Erythroblast (primary cell): Measurements from ENCODE around the gene AP2M1.

ENCODE experiments used
- DNase-seq, 2 experiments: peaks; one replicate each; lab custom pipeline; 2025; lab: John Stamatoyannopoulos, UW
- GATA1 ChIP-seq: IDR thresholded peaks from 2 replicates; pipeline ENCODE4 v1.6.1; 2011; ENCODE audit warnings: low read depth, mild to moderate bottlenecking, control low read depth, low read length, moderate library complexity
- POLR2A ChIP-seq: IDR thresholded peaks from 2 replicates; pipeline ENCODE4 v1.6.1; 2011; ENCODE audit warnings: mild to moderate bottlenecking, low read length

The AP2M1 gene

DNA sequence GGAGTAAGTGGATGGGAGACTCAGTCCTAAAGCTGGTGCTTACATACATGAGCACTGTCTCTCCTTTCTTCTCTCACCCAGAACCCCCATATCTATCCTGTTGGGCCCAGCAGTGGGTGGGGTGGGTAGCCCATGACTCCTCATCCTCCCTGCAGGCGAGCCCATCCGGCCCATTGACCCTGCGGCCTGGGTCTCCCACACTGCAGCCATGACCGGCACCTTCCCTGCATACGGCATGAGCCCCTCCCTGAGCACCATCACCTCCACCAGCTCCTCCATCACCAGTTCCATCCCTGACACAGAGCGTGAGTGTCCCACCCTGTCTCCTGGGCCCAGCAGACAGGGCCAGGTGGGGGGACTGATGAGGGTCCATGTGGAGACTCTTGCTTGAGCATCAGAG, 8.0 kb upstream of the AP2M1 start:
- DNase-seq = no peak
- TF ChIP-seq POLR2A = no peak
- TF ChIP-seq GATA1 = no peak

- DNase-seq = no peak
- TF ChIP-seq GATA1 (no peak), POLR2A (no peak)
Observed at GRCh38 chr3:184167786-184168185, 6.9 kb upstream of the AP2M1 start.

DNA sequence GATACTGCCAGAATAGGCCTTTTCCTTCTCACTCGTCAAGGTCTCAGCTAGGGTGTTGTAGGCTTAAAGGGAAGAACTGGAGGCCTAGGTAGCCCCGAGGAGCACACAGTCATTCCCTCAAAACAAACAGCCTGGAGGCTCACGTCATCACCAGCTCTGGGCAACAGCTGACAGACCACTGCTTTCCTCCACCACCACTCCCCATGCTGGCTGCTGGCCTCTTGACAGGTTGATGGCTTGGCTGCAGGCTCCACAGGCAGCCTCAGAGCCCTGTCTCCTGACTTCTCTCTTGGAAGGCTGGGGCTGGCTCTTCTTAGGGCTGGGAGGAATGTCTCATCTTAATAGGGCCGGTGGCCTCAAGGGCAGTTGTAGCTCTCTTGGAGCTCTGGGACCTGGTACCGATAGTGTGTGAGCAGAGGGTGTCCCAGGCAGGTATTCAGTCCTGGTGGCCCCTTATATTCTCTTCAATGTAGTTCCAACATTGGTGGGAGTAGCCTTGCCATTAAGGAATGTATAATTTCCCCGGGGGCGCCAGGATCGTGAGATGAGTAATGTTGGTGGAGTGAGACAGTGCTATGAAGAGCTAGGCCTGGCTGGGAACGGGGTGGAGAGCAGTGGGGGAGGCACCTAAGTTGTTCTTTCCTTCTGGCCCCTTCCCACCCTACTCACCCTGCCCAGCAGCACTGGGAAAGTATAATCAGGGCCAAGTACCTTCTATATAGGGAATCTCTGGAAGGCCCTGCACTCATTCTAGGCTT, 6.1 kb upstream of the AP2M1 start:
- no peak for DNase-seq
- TF ChIP-seq POLR2A (no peak), GATA1 (no peak)

DNA sequence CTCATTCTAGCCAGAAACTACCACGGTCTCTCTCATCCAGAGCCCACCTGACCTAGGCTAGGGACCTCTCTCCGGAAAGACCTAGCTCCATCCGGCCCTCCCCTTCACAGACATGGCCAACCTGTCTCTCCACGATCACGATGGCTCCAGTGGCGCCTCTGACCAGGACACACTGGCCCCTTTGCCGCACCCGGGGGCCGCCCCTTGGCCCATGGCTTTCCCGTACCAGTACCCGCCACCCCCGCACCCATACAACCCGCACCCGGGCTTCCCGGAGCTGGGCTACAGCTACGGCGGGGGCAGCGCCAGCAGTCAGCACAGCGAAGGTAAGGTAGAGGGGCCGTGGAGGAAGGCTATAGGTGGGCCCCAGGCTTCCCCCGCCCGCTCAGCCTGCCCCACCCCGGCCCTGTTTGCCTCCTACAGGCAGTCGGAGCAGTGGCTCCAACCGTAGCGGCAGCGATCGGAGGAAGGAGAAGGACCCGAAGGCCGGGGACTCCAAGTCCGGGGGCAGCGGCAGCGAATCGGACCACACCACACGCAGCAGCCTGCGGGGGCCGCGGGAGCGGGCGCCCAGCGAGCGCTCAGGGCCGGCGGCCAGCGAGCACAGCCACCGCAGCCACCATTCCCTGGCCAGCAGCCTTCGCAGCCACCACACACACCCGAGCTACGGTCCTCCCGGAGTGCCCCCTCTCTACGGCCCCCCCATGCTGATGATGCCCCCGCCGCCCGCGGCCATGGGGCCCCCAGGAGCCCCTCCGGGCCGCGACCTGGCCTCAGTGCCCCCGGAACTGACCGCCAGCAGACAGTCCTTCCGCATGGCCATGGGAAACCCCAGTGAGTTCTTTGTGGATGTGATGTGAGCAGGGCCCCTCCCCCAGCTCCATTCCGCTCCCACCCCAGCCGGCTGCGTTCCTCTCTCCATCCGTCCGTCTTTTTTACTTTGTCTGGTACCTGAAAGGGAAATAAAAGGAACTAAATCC, 4.5 kb upstream of the AP2M1 start:
- TF ChIP-seq POLR2A (no peak), GATA1 (no peak)

DNA sequence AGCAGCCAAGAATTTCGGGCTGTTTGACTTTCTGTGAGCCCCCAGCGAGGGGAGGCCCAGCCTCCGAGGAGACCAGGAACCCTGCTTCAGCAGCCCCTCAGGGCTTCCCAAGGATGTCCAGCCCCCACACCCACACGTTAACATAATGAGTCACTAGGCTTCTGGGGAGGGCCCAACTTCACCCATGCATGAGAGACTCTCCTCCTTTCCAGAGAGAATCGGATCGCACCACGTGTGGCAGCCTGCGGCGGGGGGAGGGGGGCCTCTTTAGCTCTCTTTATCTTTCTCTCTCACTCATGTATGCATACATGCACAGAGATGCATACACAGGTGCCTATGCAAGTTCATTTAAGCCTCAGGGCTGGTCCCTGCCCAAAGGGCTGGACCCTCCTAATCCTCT, 3.1 kb upstream of the AP2M1 start:
- peak in 1 of 2 experiments; percentile 9 for DNase-seq

More for the DNA sequence above, 4.5 kb upstream of the AP2M1 start:
- no peak for DNase-seq

DNA sequence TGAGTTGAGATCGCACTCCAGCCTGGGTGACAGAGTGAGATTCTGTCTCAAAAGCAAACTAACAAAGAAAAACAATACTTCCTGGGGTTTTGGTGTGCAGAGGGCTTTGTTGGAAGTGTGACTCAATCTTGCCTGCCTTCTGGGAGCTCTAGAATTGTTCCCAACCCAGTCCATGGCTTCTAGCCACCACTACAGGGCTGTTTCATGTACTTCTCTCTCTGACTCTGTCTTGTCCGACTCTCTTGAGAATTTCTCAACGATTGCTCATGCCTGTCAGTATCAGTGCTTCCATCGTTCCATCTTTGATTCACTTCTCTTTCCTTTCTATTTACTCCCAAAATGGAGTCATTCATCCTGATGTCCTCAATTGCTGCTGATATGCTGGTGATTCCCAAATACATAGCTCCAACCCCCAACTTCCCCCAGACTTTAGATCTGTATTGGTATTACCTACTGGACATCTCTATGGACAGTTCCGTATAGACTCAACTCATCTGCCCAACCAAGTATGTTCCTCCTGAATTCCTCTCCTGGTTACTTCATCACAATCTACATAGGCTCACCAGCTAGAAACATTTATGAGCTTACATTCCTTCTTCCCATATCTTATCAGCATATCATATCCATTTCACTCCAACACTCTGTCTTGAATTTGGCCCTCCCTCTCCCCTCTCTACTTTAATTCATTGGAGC, 1.8 kb upstream of the AP2M1 start:
- TF ChIP-seq POLR2A (no peak), GATA1 (no peak)
- DNase-seq = no peak

More for the DNA sequence above, 3.1 kb upstream of the AP2M1 start:
- no peak for TF ChIP-seq POLR2A
- no peak for TF ChIP-seq GATA1

DNA sequence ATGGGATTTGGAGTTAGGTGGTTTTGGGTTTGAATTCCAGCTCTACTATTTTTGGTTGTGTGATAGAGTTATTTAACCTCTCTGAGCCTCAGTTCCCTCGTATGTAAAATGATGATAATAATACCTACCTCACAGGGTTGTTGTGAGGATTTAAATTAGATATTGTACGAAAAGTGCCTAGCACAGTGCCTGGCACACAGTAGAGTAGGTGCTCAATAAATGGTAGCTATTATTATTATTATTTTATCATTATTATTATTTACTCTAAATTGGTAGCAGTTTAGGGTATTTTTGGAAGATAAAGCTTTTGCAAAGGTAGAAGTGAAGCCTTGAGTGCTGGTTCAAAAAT, 1.3 kb upstream of the AP2M1 start:
- no peak for TF ChIP-seq POLR2A
- no peak for TF ChIP-seq GATA1
- no peak for DNase-seq

DNA sequence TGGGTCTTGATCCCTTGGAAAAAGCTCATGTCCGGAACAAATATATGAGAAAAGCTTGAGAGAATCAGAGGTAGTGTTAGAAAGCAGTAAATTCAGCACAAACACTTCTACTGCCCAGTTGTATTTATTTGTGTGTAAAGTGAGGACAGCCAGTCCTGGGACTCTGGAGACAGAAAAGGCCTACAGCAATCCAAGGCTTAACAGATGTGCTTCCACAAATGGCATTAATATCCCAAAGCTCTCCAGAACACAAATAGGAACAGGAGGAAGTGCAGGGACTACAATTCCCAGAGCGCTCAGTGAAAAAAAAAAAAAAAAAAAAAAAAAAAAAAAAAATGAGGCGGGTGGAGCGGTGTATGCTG, 390 bp upstream of the AP2M1 start:
- no peak for TF ChIP-seq POLR2A
- no peak for TF ChIP-seq GATA1
- DNase-seq = no peak

- peak; percentile 34 to 54 for DNase-seq
- TF ChIP-seq GATA1 = no peak
- TF ChIP-seq POLR2A = no peak
Observed at GRCh38 chr3:184175506-184175905, 851 bp downstream of the AP2M1 start.

DNA sequence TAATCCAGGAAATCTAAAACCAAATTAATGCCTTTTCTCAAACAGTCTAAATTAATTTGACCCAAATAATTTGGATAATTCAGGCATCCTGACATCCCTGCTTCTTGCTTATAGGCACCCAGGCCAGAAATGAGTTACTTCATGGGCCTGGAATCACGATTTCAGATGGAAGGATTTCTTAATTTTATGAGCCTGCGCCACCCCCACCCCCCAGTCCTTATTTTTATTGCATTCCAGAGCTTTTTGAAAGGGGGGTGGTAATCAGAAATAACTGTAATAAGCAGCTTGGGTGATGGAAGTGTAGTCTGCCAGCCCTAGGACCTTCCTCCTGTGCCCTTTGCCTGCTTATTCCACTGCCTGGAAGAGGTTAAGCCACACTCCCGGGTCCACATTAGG, 1.3 kb downstream of the AP2M1 start:
- DNase-seq = no peak
- no peak for TF ChIP-seq GATA1
- no peak for TF ChIP-seq POLR2A

- TF ChIP-seq GATA1 (no peak), POLR2A (peak; percentile 28)
- peak; percentile 61 to 69 for DNase-seq
Observed at GRCh38 chr3:184176377-184177330, 2.0 kb downstream of the AP2M1 start.

DNA sequence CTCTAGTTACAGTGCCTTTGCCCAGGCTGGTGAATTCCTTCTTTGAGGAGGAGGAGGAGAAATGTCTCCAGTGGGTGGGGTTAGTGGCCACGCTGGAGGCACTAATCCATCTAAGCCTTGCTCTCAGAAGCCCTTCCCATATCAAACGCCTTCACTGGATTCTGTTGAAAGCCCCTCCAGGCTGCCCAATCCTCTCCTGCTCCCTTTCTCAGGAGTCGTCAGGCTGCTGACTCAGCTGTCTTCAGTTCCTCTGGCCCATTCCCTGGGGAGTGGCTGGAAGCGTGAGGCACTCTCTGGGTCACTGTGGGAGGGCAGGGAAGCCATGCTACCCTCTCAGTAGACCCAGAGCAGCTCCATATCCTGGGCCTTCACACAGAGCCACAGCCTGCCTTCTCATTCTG, 2.7 kb downstream of the AP2M1 start:
- TF ChIP-seq POLR2A = no peak
- TF ChIP-seq GATA1 = no peak
- no peak for DNase-seq
